ENCODE results near the gene CACNA1H. TPM values are rescaled to one million over a fixed set of nuclear protein-coding genes. Genes with fewer than 3 reads are reported as not detected.

CACNA1H gene
- total and polyA plus RNA-seq, 2 donors (not counting 3 experiments of a cell fraction or from before 2014, with no cell fraction given): 0.03 TPM; not detected in 1

- Histone ChIP-seq H3K9me3 (replicated peaks; ENCODE audit: control insufficient read depth, insufficient read depth, low read length) (no peaks in the 10 kb centered on the region), H3K36me3 (ENCODE audit: control insufficient read depth in 2 of 2, extremely low read depth in 1 of 2, insufficient read depth in 2 of 2, low read length in 2 of 2) (no peaks in the 10 kb centered on the region), H3K27ac (ENCODE audit: insufficient read depth, low read depth, low read length) (no peak overlapping the region), H3K9ac (replicated peaks; ENCODE audit: extremely low read depth, insufficient read depth, low read length) (no peak overlapping the region), H3K4me1 (ENCODE audit: control insufficient read depth, extremely low read depth, insufficient read depth, low read length) (no peaks in the 10 kb centered on the region), H3K27me3 (ENCODE audit: control insufficient read depth in 2 of 2, insufficient read depth in 2 of 2, low read length in 2 of 2) (no peaks in the 10 kb centered on the region), H4K20me1 (replicated peaks; ENCODE audit: control insufficient read depth, extremely low read depth, insufficient read depth, low read length) (no peaks in the 10 kb centered on the region), H2AFZ (ENCODE audit: low read depth, low read length) (no peak overlapping the region), H3K9me1 (replicated peaks; ENCODE audit: control insufficient read depth, extremely low read depth, insufficient read depth, low read length) (no peaks in the 10 kb centered on the region), H3K4me3 (replicated peaks in 1 of 3; ENCODE audit: insufficient read depth in 1 of 3, low read depth in 1 of 3, low read length in 3 of 3) (no peak overlapping the region), H3K79me2 (ENCODE audit: control insufficient read depth, insufficient read depth, low read length) (no peaks in the 10 kb centered on the region), H3K4me2 (ENCODE audit: insufficient read depth, low read length) (no peak overlapping the region)
- TF ChIP-seq MYC (IDR thresholded peaks at IDR 0.05; ENCODE audit: low read depth, low read length): no peak
- TF ChIP-seq JUN (IDR thresholded peaks at IDR 0.05; ENCODE audit: borderline replicate concordance, insufficient read depth, insufficient read length, low read depth): no peak
- TF ChIP-seq EZH2 (IDR thresholded peaks at IDR 0.05; ENCODE audit: borderline replicate concordance, low read depth, low read length, severe bottlenecking): no peak
- no peak for TF ChIP-seq MAX (IDR thresholded peaks at IDR 0.05; ENCODE audit: insufficient read depth, insufficient read length)
- no peak for TF ChIP-seq GATA2 (IDR thresholded peaks at IDR 0.05; ENCODE audit: insufficient read depth, insufficient read length, low read depth, low read length)
- TF ChIP-seq POLR2AphosphoS5 (IDR thresholded peaks at IDR 0.05; ENCODE audit: insufficient read depth, low read depth, low read length): no peak
- no peak for TF ChIP-seq FOS (IDR thresholded peaks at IDR 0.05; ENCODE audit: borderline replicate concordance, insufficient read depth, low read length)
- no peak for TF ChIP-seq POLR2A (IDR thresholded peaks at IDR 0.05; ENCODE audit: low read depth, low read length)
- TF ChIP-seq CTCF (IDR thresholded peaks at IDR 0.05; ENCODE audit: extremely low read depth in 1 of 2, insufficient read depth in 1 of 2, low read depth in 1 of 2, low read length in 2 of 2): no peak
- FAIRE-seq (no peak), DNase-seq (ENCODE audit: low read depth, low spot score) (no peak)
- dilution Hi-C loops (cut with MboI; ENCODE audit: extremely low pct_ligation_motif_present, low sequenced_read_pairs) (no loop called here), intact Hi-C loops (cut with micrococcal nuclease) (no loop called here)
- ChIA-PET POLR2A (no interaction called here), CTCF (no interaction called here)
- BruUV-seq (replicated peaks): no TSS peak
Observed at GRCh38 chr16:1135459-1135825, 17.5 kb upstream of the CACNA1H start.

Measured in endothelial cell of umbilical vein (primary cell).